ENCODE measurements around the gene CAPN10.
A peak's percentile ranks its signal among the peaks of the same experiment; 100 is the strongest.

Gene CAPN10

GRCh38 chr2:240574386-240575100 is 12.0 kb upstream of the CAPN10 start:
- no peak for DNase-seq (ENCODE audit: low read depth in 2 of 2)

- DNase-seq (ENCODE audit: low read depth in 2 of 2): no peak
Measured at GRCh38 chr2:240575101-240575965, 11.2 kb upstream of the CAPN10 start.

GRCh38 chr2:240576036-240576435 is 10.5 kb upstream of the CAPN10 start:
- DNase-seq (ENCODE audit: low read depth in 2 of 2): no peak

GRCh38 chr2:240576436-240577205 is 9.9 kb upstream of the CAPN10 start:
- no peak for DNase-seq (ENCODE audit: low read depth in 2 of 2)

- no peak for DNase-seq (ENCODE audit: low read depth in 2 of 2)
Measured at GRCh38 chr2:240577281-240578109, 9.0 kb upstream of the CAPN10 start.

- no peak for DNase-seq (ENCODE audit: low read depth in 2 of 2)
Measured at GRCh38 chr2:240578110-240578450, 8.5 kb upstream of the CAPN10 start.

- no peak for DNase-seq (ENCODE audit: low read depth in 2 of 2)
Measured at GRCh38 chr2:240578488-240578887, 8.0 kb upstream of the CAPN10 start.

GRCh38 chr2:240579071-240579762 is 7.3 kb upstream of the CAPN10 start:
- no peak for DNase-seq (ENCODE audit: low read depth in 2 of 2)

- peak in 1 of 2 experiments; percentile 66 for DNase-seq (ENCODE audit: low read depth in 2 of 2)
Measured at GRCh38 chr2:240579771-240580614, 6.5 kb upstream of the CAPN10 start.

GRCh38 chr2:240581811-240582210 is 4.7 kb upstream of the CAPN10 start:
- no peak for DNase-seq (ENCODE audit: low read depth in 2 of 2)

- DNase-seq (ENCODE audit: low read depth in 2 of 2): no peak
Measured at GRCh38 chr2:240582781-240583180, 3.8 kb upstream of the CAPN10 start.

- DNase-seq (ENCODE audit: low read depth in 2 of 2): no peak
Measured at GRCh38 chr2:240583774-240584173, 2.8 kb upstream of the CAPN10 start.

GRCh38 chr2:240584486-240585031 is 2.0 kb upstream of the CAPN10 start:
- DNase-seq (ENCODE audit: low read depth in 2 of 2): no peak

- no peak for DNase-seq (ENCODE audit: low read depth in 2 of 2)
Measured at GRCh38 chr2:240585101-240585500, 1.4 kb upstream of the CAPN10 start.

- no peak for DNase-seq (ENCODE audit: low read depth in 2 of 2)
Measured at GRCh38 chr2:240585681-240586197, 795 bp upstream of the CAPN10 start.

- DNase-seq (ENCODE audit: low read depth in 2 of 2): no peak
Measured at GRCh38 chr2:240586919-240587800, 626 bp downstream of the CAPN10 start.

- no peak for DNase-seq (ENCODE audit: low read depth in 2 of 2)
Measured at GRCh38 chr2:240588006-240588655, 1.6 kb downstream of the CAPN10 start.

GRCh38 chr2:240588669-240589068 is 2.1 kb downstream of the CAPN10 start:
- DNase-seq (ENCODE audit: low read depth in 2 of 2): no peak

Measured in stimulated activated CD4-positive, alpha-beta T cell treated with anti-CD3 and anti-CD28 coated beads, Interleukin-12 subunit alpha, Interleukin-12 subunit beta, amount 100 ng/mL, for 24 hours (primary cell).